ENCODE data around the gene SOX2.
A peak's percentile ranks its signal among the peaks of the same experiment; 100 is the strongest.

SOX2 gene

DNA sequence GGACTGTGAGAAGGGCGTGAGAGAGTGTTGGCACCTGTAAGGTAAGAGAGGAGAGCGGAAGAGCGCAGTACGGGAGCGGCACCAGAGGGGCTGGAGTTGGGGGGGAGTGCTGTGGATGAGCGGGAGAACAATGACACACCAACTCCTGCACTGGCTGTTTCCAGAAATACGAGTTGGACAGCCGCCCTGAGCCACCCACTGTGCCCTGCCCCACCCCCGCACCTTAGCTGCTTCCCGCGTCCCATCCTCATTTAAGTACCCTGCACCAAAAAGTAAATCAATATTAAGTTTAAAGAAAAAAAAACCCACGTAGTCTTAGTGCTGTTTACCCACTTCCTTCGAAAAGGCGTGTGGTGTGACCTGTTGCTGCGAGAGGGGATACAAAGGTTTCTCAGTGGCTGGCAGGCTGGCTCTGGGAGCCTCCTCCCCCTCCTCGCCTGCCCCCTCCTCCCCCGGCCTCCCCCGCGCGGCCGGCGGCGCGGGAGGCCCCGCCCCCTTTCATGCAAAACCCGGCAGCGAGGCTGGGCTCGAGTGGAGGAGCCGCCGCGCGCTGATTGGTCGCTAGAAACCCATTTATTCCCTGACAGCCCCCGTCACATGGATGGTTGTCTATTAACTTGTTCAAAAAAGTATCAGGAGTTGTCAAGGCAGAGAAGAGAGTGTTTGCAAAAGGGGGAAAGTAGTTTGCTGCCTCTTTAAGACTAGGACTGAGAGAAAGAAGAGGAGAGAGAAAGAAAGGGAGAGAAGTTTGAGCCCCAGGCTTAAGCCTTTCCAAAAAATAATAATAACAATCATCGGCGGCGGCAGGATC, at the start of gene SOX2:
SOX2 (plus strand) TSS at position 601 of the 811 bp plus-strand sequence. CDS start 436 bp downstream, outside the sequence.
- FAIRE-seq (no peak), DNase-seq (ENCODE audit: insufficient read length, low spot score) (no peak)

DNA sequence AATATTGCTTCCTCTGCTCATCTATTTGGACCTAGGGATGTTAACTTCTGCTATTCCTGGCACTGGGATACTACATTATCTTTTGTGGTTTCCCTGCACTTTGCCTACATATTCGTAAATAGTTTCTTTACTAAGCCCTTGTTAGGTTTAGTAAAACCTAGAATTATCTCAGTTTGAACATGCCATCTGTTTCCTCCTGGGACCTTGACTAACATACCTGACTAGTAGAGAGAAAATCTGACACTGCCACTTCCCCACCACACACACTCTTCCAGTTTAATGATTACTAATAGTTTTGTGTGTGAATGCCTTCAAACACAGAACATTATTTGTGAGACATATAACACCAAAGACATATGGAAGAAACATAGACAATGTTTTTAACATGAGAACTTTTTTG, 28.2 kb upstream of the SOX2 start:
- FAIRE-seq (no peak), DNase-seq (ENCODE audit: insufficient read length, low spot score) (no peak)

DNA sequence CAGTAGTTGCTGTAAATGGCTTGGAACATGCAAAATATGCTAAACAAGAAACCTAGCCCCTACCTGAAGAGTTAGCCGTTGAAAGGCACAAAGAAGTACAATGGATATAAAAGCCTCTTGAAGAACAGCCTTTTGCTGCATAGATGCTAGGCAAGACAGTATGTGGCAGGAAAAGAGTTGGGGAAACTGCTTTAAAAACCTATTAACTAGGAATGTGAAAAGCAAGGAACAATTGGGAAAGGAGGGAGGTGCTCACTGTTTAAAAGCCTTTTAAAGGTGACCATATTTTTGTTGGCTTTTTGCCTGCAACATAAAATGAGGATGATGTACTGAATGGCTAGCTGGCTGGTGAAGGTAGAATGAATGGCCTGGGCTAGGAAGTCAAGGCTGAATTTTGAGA, 24.5 kb upstream of the SOX2 start:
- FAIRE-seq (no peak), DNase-seq (ENCODE audit: insufficient read length, low spot score) (no peak)

DNA sequence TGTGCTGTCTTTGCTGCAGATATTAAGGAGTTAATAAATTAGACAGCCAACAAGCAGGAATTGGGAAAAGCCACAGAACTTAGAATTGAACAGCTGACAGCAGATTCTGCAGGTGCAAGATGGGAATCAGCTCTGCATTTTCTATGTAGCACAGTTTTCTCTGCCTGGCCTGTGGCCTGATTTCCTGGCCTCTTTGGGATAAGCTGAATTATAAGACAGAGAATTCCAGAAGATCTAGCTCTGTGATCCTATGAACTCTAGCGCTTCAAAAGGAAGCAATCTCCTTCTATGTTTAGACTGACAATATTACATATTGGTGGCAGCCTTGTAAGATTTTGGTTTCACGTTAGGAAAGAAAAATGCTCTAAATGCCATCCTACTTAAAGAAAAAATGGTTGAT, 24.0 kb upstream of the SOX2 start:
- DNase-seq (ENCODE audit: insufficient read length, low spot score) (no peak), FAIRE-seq (no peak)

DNA sequence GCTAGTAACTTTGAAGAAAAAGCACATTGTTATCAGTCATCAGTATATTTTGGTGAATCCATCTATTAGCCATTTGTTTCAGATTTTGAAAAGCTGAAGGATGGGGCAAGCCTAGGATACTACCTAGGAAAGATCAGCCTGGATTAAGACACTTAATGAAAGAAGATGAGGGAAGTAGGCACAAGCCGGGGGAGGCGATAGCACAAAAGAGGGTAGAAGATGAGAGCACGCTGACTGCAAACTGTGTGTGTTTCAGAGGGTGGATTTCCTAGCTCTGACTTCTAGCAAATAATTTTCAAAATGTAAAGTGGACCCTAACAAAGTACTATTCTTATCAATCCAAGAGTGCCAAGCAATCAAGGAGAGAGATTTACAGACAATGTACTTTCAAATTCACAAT, 22.2 kb upstream of the SOX2 start:
- DNase-seq (ENCODE audit: insufficient read length, low spot score): no peak
- FAIRE-seq: no peak

DNA sequence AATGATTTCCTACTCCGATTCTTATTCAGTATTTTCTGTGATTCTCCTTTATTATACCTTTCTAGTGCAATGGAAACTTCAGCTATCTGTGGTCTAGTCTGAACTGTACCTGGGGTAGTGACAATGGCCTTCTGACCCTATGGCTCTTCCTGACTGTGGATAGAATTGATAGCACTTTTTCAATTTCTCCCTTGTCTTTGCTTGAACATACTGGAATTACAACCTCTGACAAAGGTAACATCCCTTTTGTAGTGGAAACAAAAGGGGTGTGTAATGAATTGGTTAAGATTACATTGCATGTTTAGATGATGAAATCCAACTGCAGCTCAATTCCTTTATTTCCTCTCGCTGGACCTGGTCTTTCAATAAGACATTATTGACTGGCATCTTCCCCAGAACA, 21.0 kb upstream of the SOX2 start:
- FAIRE-seq: no peak
- no peak for DNase-seq (ENCODE audit: insufficient read length, low spot score)

DNA sequence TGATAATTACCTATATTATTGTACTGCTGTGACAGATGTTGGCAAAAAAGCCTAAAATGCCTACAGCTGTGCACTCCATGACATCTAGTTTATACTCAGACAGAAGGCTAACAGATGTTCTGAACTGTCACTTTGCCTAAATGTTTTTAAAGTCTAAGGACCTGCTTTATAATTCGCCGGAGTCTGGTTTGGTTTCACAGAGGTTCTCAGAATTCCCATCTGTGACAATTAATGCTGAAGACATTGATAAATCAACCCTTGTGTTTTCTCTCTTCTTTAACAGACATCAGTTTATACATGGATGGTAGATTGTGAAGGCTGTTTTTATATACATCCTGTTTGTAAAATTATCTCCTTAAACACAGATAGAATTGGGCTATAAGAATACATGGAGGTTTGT, 19.8 kb upstream of the SOX2 start:
- DNase-seq (ENCODE audit: insufficient read length, low spot score) (no peak), FAIRE-seq (no peak)

DNA sequence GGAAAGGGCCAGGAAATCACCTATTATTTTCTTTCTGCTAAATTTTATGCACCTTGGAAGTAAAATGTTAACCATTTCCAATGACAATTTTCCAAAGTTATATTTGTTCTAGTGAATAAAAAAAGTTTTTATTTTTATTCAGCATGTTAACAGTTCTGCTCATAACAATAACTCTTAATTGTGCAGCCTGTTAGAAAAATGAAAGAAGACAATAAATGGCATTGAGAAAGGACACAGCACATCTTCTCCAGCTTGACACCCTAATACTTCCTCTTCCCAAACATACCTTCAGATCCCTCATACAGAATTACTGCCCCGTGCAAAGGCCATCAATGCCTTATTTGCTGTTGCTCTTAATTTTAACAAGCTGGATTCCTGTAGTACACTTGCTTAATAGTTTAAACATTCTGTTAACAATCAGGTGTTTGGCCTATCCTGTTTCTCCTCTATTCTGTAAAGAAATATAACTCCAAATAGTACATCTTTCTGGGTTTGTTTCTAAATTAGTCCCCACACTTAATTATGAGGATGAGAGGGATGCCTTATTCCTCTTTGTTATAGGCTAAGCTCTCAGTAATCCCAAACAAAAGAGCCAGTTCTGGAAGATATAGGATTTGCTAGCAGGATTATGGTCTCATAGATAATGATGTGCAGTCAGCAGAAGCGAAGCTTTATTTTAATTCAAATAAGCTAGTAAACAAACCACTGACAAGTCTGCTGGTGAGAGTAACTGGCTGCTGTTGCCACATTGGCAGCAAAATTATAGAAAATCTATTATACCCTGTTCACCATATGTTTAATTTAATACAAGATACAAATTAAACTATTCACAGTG, 19.2 kb upstream of the SOX2 start:
- no peak for FAIRE-seq
- DNase-seq (ENCODE audit: insufficient read length, low spot score): no peak

DNA sequence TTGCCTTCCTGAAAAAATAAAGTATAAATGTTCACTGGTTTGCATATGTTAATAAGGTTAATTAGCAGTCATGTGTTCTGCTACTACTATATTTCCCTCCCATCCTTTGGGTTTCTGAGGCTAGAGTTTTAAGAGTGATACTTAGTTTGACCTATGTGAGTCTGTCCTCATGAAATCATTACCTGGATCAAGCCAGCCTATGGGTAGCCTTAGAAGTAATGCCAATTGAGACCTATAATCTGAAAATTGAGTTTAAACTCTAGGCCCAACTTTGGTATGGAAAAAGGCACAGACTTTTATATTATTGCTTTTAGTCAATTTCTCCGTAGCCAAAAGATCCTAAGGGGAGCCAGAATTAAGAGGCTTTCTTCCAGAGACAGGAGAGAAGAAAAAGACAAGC, 18.4 kb upstream of the SOX2 start:
- FAIRE-seq: no peak
- DNase-seq (ENCODE audit: insufficient read length, low spot score): no peak

DNA sequence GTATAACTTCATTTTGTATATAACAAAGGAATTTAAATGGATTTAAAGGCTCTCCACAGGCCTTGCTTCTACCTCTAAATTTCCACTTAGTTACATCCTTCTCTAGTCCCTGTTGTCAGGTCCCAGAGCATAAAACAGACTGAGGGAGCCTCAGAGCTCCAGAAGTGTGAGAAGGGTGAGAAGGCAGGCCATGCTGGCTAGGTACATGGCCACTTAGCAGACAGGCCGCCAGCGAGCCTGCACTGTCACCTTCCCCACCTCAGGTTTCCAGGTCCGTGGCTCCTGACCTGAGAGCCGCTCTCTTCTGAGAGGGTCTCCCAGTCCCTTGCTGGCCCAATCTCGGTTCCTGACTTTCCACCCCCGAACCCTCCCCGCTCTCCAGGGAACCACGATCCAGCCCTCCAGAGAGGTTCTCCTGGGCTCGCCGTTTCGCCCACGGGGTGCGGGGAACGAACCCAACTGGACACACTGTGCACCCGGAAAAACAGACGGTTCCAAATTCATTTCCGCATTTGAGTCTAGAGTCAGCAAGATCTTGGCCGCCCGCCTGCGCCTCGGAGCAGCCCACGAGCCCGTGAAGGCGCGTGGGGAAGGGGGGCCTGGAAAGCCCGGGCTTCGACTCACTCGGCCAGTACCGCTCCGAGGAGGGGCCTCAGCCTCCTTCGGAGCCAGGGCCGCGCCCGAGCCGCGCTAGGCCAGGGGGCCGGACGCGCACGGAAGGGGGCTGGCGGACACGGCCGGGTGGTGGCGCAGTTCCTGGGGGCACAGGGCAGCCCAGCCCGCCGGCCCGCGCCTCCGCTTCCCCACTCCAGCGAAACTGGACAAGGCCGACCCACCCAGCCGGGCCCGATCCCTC, 16.7 kb upstream of the SOX2 start:
- DNase-seq (ENCODE audit: insufficient read length, low spot score) (no peak), FAIRE-seq (no peak)

DNA sequence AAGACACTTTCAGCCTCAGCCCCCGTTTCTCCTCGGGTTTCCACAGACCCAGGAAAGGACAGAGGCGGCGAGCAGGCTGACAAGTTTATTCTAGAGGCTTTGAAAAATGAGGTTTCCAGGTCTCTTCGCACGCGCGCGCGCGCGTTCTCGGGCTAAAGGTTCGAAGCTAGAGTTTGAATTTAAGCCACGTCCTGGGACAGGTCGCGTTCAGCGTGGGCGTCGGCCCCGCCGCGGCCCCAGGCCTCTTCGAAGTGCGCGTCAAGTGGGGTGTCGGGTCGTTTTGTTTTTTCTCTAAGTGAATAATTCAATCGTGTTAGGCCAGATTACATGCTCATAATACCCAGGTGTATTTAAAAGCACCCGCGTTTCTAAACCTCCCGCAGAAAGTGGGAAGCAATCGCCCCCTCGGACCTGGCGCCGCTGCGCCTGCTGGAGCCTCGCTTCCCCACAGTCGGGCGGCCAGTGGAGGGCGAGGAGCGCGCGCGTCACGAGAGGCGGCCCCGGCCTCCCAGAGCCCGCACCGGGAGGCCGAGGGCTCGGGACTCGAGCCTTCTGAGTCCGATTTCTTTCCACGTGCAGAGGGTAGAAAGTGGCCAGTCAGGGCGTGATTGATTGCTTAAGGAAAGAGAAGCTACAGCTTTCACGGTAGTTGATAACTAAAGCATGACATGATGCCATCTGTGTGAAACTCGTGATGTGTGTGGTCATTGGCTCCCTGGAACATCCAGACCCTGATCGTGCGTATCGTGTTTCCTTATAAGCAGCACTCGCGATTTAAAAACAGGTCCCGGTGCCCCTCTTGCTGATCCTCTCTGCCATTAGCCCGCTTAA, 15.8 kb upstream of the SOX2 start:
- no peak for FAIRE-seq
- no peak for DNase-seq (ENCODE audit: insufficient read length, low spot score)

DNA sequence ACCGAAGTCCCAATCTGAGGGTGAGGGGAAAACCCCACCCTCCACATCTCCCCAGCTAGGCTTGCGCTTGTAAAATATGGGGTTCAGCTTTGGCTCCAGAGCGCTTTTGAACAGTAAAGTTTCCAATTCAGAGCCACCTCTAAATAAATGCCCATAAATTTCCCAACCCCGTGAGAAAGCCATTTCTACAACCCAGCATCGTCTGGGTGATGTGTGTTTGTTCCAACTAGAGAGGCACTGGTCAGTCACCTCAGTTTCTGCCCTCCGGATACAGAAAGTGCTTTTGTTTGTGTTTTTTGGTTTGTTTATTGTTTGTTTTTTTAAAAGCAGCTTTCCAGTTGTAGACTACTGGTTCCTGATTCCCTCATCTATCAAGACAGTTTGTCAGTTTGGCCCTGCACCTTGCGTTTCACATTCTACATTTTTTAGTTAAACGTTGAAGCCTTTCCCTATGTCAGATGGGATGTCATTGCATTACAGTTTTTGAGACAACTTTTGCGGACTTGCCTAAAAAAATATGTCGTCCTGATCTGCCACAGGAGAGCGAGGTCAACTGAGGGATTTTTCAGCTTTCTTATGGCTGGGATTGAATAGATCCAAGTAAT, 15.0 kb upstream of the SOX2 start:
- FAIRE-seq (no peak), DNase-seq (ENCODE audit: insufficient read length, low spot score) (no peak)

DNA sequence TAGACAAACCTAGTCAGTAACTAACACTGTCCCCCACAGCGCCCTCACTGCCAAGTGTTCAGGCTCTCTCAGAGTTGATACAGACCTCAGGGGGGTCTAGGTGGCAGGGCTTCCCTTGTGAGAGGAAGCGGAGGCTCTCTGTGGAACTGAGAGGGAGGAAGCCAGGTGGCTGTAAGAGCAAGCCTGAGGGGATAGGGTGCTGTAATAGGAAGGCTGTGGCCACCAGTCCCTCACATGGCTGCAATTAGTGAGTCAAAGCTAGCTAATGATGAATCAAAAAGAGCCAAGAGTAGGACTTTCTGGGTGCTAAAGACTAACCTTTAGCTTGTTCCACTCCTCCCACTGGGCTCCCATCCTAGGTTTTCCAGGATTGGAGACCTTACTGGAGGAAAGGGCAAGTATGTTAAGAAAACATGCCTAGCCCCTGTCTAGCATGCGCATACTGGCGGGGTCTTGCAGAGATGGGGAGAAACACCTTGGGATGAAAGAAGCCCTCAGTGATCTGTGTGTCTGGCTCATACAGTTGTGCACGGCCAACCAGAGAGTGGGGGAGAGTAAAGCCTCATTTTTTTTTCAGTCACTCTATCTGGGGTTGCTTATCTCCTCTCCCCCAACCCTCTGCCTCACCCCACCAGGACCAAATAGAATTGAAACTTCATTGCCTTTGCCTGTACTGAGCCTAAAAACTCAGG, 13.3 kb upstream of the SOX2 start:
- no peak for FAIRE-seq
- no peak for DNase-seq (ENCODE audit: insufficient read length, low spot score)

DNA sequence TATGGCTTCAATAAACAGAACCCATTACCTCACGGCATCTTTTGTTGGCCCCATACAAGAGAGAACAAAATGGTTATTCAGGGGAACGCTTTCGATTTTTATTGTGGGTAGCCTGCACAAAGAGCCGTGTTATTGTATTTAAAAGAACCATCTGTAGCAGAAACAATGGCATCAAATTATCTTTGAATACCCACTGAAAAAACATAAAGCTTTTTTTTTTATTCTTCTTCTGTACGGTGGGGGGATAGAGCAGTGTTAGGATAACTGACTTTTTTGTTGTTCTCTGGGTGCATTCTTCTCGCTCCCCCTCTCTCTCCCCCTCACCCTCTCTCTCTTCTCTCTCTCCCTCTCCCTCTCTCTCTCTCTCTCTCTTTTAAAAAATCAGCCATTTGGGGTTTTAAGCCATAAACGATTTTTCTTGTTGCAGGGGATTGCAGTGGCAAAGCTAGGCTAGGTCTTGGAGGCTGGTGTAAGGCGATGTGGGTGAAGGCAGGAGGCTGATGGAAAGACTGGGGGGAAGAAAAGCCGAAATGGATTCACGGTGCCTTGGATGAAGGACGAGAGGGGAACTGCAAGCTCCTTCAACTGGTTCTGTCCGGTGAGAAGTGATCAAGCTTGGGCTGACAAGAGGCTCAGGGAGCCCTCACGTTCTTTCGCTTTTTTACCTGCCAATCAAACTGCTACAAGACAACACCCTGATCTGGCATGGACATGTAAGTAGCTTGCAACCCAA, 12.4 kb upstream of the SOX2 start:
- DNase-seq (ENCODE audit: insufficient read length, low spot score): no peak
- no peak for FAIRE-seq

DNA sequence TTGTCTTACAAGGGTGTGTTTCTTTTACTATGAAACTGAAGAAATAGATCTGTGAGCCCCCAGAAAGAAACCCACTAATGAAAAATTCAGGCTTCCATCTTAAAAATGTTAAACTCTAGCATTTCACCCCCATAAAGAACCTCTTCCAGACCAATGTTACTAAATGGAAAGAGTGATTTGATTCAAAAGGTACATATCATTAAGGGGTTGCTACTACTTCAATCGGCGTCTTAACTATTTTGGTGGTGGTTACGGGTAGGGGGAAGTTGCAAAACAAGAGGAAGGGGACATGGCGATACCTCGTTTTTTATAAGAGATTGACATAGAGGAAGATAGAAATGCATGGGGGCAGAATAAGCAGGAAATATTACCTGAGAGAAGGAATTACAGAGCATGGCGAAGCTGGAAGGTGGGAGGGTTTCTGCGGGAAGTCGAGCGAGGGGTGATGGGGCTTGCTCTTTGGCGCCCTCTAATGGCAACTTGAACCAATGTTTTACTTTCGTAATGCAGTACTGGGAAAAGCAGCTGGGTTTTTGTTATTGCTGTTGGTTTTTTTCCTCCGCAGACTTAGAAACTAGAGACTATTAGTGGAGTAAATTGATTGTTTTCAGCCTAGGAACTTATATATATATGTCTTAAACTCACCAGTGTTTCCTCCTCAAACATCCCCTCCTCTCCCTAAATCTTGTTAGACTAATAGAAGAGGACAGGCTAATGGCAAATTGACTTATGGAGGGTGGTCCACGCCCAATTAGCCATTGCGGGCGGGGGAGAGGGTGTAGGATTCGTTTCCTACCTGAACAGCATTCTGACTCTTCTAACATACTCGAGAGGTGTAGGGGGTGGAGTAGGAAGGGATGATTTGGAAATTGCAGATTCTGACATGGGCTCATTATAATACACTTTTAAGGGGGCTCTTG, 11.3 kb upstream of the SOX2 start:
- DNase-seq (ENCODE audit: insufficient read length, low spot score) (peak; percentile 45), FAIRE-seq (peak; percentile 84)

DNA sequence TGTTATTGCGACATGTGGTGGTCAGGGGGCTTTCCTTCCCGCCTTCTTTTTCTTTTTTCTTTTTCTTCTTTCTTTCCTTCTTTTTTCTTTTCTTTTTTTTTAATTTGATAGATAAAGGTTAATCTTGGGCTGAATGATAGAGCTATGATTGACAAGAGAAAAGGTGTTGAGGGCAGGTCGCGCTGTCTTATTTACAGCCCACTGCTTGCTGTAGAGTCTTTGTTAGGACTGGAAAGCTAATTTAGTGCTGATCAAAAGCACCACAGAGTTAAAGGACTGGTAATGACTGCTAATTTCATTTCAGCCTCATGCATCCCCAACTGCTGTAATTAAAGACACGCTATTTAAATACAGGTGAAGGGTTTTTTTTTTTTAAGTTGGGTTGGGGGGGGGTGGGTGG, 10.6 kb upstream of the SOX2 start:
- FAIRE-seq (no peak), DNase-seq (ENCODE audit: insufficient read length, low spot score) (no peak)

DNA sequence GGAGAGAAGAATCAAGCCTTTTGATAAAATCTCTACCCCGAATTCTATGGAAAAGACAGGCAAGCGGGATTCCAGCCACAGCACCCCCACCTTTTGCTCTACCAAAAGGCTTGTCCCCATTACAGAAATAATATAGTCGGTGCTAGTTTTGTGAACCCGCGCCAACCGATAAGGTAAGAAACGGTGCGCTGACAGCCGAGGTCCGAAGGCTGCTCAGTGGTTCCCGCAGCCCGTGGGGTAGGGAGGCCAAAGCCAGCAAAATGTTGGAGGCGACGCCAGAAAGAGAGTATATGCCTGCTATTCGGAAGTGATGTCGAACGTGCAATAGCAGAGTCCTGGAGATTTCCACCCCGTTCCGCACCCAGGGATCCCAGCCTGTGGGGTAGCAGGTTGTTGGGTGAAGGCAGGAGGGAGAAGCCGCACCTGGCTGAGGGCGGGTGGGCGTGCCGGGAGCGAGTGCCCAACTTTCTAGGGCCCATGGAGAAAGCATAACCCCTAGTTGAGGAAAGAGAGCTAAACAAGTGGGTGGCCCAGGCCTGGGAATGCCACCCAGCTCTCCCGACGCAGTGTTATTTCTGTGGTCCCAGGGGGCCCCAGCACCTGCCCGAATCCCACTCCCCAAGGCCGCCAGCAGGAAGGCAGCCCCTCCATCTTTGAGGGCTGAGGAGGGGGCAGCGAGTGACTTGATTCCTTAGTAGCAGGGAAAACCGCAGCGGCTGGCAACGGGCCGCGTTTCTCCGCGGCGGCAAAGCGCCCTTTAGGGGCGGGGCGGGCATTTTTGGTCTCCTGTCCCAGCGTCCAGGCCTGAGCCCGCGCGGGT, 7.9 kb upstream of the SOX2 start:
- no peak for DNase-seq (ENCODE audit: insufficient read length, low spot score)

More for the DNA sequence above, 7.9 kb upstream of the SOX2 start:
- no peak for FAIRE-seq
